HEK293 (cell line): ENCODE measurements around the gene GGA1.

Experiments
- BCL11A ChIP-seq: fragments of 450-650 bp; formaldehyde crosslinking; IDR thresholded peaks from 2 replicates; pipeline ENCODE4 v1.5.1; 2016; ENCODE audit warnings: low read depth, missing biosample characterization, missing genetic modification characterization
- CTCF ChIP-seq: fragments of 450-650 bp; formaldehyde crosslinking; IDR thresholded peaks from 2 replicates; pipeline ENCODE4 v1.5.1; 2016; ENCODE audit warnings: missing biosample characterization, missing genetic modification characterization
- GLI2 ChIP-seq: fragments of 450-650 bp; formaldehyde crosslinking; IDR thresholded peaks from 2 replicates; pipeline ENCODE4; 2017; ENCODE audit warnings: missing biosample characterization, missing genetic modification characterization, low read depth, borderline replicate concordance
- KLF7 ChIP-seq: fragments of 450-650 bp; formaldehyde crosslinking; IDR thresholded peaks from 2 replicates; pipeline ENCODE4 v1.5.1; 2016; ENCODE audit warnings: missing biosample characterization, missing genetic modification characterization, borderline replicate concordance
- KLF8 ChIP-seq: fragments of 450-650 bp; formaldehyde crosslinking; IDR thresholded peaks from 2 replicates; pipeline ENCODE4 v1.5.1; 2016; ENCODE audit warnings: missing biosample characterization, missing genetic modification characterization
- OSR2 ChIP-seq: fragments of 450-650 bp; formaldehyde crosslinking; IDR thresholded peaks from 2 replicates; pipeline ENCODE4 v1.5.1; 2016; ENCODE audit warnings: missing biosample characterization, missing genetic modification characterization
- PRDM6 ChIP-seq: fragments of 450-650 bp; formaldehyde crosslinking; IDR thresholded peaks from 2 replicates; pipeline ENCODE4 v1.5.1; 2017; ENCODE audit warnings: missing biosample characterization, missing genetic modification characterization
- SP2 ChIP-seq: fragments of 450-650 bp; formaldehyde crosslinking; IDR thresholded peaks from 2 replicates; pipeline ENCODE4 v1.5.1; 2016; ENCODE audit warnings: missing biosample characterization, missing genetic modification characterization
- SP3 ChIP-seq: fragments of 450-650 bp; formaldehyde crosslinking; IDR thresholded peaks from 2 replicates; pipeline ENCODE4 v1.5.1; 2016; ENCODE audit warnings: missing biosample characterization, missing genetic modification characterization
- ZBTB49 ChIP-seq: fragments of 450-650 bp; formaldehyde crosslinking; IDR thresholded peaks from 2 replicates; pipeline ENCODE4 v1.5.1; 2016; ENCODE audit warnings: missing biosample characterization, missing genetic modification characterization, low read depth
- ZIC2 ChIP-seq: fragments of 450-650 bp; formaldehyde crosslinking; IDR thresholded peaks from 2 replicates; pipeline ENCODE4 v1.5.1; 2016; ENCODE audit warnings: missing biosample characterization, missing genetic modification characterization
- ZNF184 ChIP-seq: fragments of 450-650 bp; IDR thresholded peaks from 2 replicates; pipeline ENCODE4 v1.5.1; 2018; ENCODE audit warnings: missing biosample characterization, mild to moderate bottlenecking, missing genetic modification characterization
- ZNF19 ChIP-seq: fragments of 450-650 bp; formaldehyde crosslinking; IDR thresholded peaks from 2 replicates; pipeline ENCODE4; 2016; ENCODE audit warnings: missing biosample characterization, missing genetic modification characterization, low read depth
- ZNF221 ChIP-seq: fragments of 450-650 bp; formaldehyde crosslinking; IDR thresholded peaks from 2 replicates; pipeline ENCODE4 v1.5.1; 2017; ENCODE audit warnings: missing biosample characterization, missing genetic modification characterization, borderline replicate concordance
- ZNF248 ChIP-seq: fragments of 450-650 bp; formaldehyde crosslinking; IDR thresholded peaks from 2 replicates; pipeline ENCODE4 v1.5.1; 2017; ENCODE audit warnings: missing biosample characterization, missing genetic modification characterization
- ZNF398 ChIP-seq: fragments of 450-650 bp; formaldehyde crosslinking; IDR thresholded peaks from 2 replicates; pipeline ENCODE4 v1.5.1; 2017; ENCODE audit warnings: missing biosample characterization, missing genetic modification characterization
- ZNF404 ChIP-seq: fragments of 450-650 bp; formaldehyde crosslinking; IDR thresholded peaks from 2 replicates; pipeline ENCODE4 v1.5.1; 2017; ENCODE audit warnings: missing biosample characterization, missing genetic modification characterization
- ZNF473 ChIP-seq: fragments of 450-650 bp; formaldehyde crosslinking; IDR thresholded peaks from 2 replicates; pipeline ENCODE4 v1.5.1; 2017; ENCODE audit warnings: missing biosample characterization, missing genetic modification characterization
- ZNF48 ChIP-seq: fragments of 450-650 bp; formaldehyde crosslinking; IDR thresholded peaks from 2 replicates; pipeline ENCODE4 v1.5.1; 2016; ENCODE audit warnings: missing biosample characterization, missing genetic modification characterization
- ZNF501 ChIP-seq: fragments of 450-650 bp; formaldehyde crosslinking; IDR thresholded peaks from 2 replicates; pipeline ENCODE4 v1.5.1; 2016; ENCODE audit warnings: missing biosample characterization, missing genetic modification characterization
- ZNF521 ChIP-seq: fragments of 450-650 bp; formaldehyde crosslinking; IDR thresholded peaks from 2 replicates; pipeline ENCODE4 v1.5.1; 2017; ENCODE audit warnings: missing biosample characterization, mild to moderate bottlenecking, missing genetic modification characterization
- ZNF529 ChIP-seq: fragments of 450-650 bp; formaldehyde crosslinking; IDR thresholded peaks from 2 replicates; pipeline ENCODE4 v1.5.1; 2017; ENCODE audit warnings: missing genetic modification characterization, missing biosample characterization; ENCODE audit not compliant: insufficient replicate concordance
- ZNF544 ChIP-seq: fragments of 450-650 bp; formaldehyde crosslinking; IDR thresholded peaks from 2 replicates; pipeline ENCODE4 v1.5.0; 2017; ENCODE audit warnings: missing biosample characterization, missing genetic modification characterization
- ZNF561 ChIP-seq: fragments of 450-650 bp; IDR thresholded peaks from 2 replicates; pipeline ENCODE4 v1.5.1; 2018; ENCODE audit warnings: missing biosample characterization, missing genetic modification characterization, borderline replicate concordance
- ZNF596 ChIP-seq: fragments of 450-650 bp; IDR thresholded peaks from 2 replicates; pipeline ENCODE4 v1.5.0; 2018; ENCODE audit warnings: missing biosample characterization, mild to moderate bottlenecking, missing genetic modification characterization, moderate library complexity
- ZNF692 ChIP-seq: fragments of 450-650 bp; formaldehyde crosslinking; IDR thresholded peaks from 2 replicates; pipeline ENCODE4 v1.5.1; 2016; ENCODE audit warnings: missing biosample characterization, missing genetic modification characterization
- ZNF776 ChIP-seq: fragments of 450-650 bp; formaldehyde crosslinking; IDR thresholded peaks from 2 replicates; pipeline ENCODE4 v1.5.0; 2017; ENCODE audit warnings: missing biosample characterization, missing genetic modification characterization, borderline replicate concordance
- ZNF791 ChIP-seq: fragments of 450-650 bp; formaldehyde crosslinking; IDR thresholded peaks from 2 replicates; pipeline ENCODE4 v1.5.1; 2016; ENCODE audit warnings: missing biosample characterization, missing genetic modification characterization
- ZNF830 ChIP-seq: fragments of 450-650 bp; IDR thresholded peaks from 2 replicates; pipeline ENCODE4 v1.5.0; 2018; ENCODE audit warnings: missing biosample characterization, missing genetic modification characterization, low read depth, mild to moderate bottlenecking, moderate library complexity
- ZNF837 ChIP-seq: fragments of 450-650 bp; formaldehyde crosslinking; IDR thresholded peaks from 2 replicates; pipeline ENCODE4 v1.5.1; 2016; ENCODE audit warnings: missing biosample characterization, missing genetic modification characterization
- ZSCAN5A ChIP-seq: fragments of 450-650 bp; formaldehyde crosslinking; IDR thresholded peaks from 2 replicates; pipeline ENCODE4 v1.5.1; 2016; ENCODE audit warnings: missing biosample characterization, missing genetic modification characterization
- ZXDB ChIP-seq: fragments of 450-650 bp; formaldehyde crosslinking; IDR thresholded peaks from 2 replicates; pipeline ENCODE4 v1.5.1; 2016; ENCODE audit warnings: missing biosample characterization, missing genetic modification characterization

GGA1 gene

GRCh38 chr22:37681556-37682049 is 73.0 kb downstream of the GGA1 start (continued):
- TF ChIP-seq ZNF398 (tag by site-specific recombination) (no peak), KLF7 (tag by site-specific recombination) (peak; percentile 42; the same call in 1 of the 2 replicates), ZNF19 (tag by site-specific recombination) (no peak), KLF8 (tag by site-specific recombination) (no peak), ZNF221 (tag by site-specific recombination) (no peak), ZNF184 (no peak), ZXDB (tag by site-specific recombination) (0 out of 2 replicates have a peak, but pooled peaks have one; percentile 27), ZNF596 (no peak), PRDM6 (tag by site-specific recombination) (no peak), ZNF248 (tag by site-specific recombination) (no peak), GLI2 (tag by site-specific recombination) (no peak), ZIC2 (tag by site-specific recombination) (peak; percentile 56), ZNF776 (tag by site-specific recombination) (no peak), ZSCAN5A (tag by site-specific recombination) (no peak), ZBTB49 (no peak), SP2 (tag by site-specific recombination) (no peak), BCL11A (tag by site-specific recombination) (no peak), CTCF (tag by site-specific recombination) (peak; percentile 91), ZNF529 (tag by site-specific recombination) (no peak), ZNF692 (tag by site-specific recombination) (no peak), ZNF791 (tag by site-specific recombination) (no peak), ZNF830 (tag by site-specific recombination) (no peak), SP3 (tag by site-specific recombination) (no peak), ZNF473 (tag by site-specific recombination) (no peak), ZNF561 (tag by site-specific recombination) (no peak), ZNF521 (tag by site-specific recombination) (no peak), ZNF544 (tag by site-specific recombination) (no peak), ZNF501 (no peak), ZNF837 (tag by site-specific recombination) (no peak), ZNF404 (tag by site-specific recombination) (no peak), ZNF48 (tag by site-specific recombination) (no peak), OSR2 (tag by site-specific recombination) (no peak)
